GM12891 (cell line): Measurements from ENCODE around the gene PLLP.

Experiments used
- POLR2A ChIP-seq: IDR thresholded peaks from 2 replicates; pipeline ENCODE4 v1.6.1; 2011; ENCODE audit warnings: low read depth, low read length, control low read depth
- POLR2AphosphoS5 ChIP-seq: IDR thresholded peaks from 2 replicates; pipeline ENCODE4 v1.6.1; 2011; ENCODE audit warnings: low read depth, low read length, control low read depth
- POU2F2 ChIP-seq: IDR thresholded peaks from 2 replicates; pipeline ENCODE4 v1.6.1; 2011; ENCODE audit warnings: low read depth, mild to moderate bottlenecking, control low read depth, low read length, moderate library complexity
- SPI1 ChIP-seq: IDR thresholded peaks from 2 replicates; pipeline ENCODE4 v1.6.1; 2011; ENCODE audit warnings: low read depth, low read length, control low read depth
- TAF1 ChIP-seq: IDR thresholded peaks from 2 replicates; pipeline ENCODE4 v1.6.1; 2011; ENCODE audit warnings: low read depth, low read length, control low read depth

GRCh38 chr16:57266531-57267260 lies 17.8 kb downstream of the PLLP start:
- TF ChIP-seq POLR2A = no peak
- TF ChIP-seq POLR2AphosphoS5 = no peak
- no peak for TF ChIP-seq POU2F2
- no peak for TF ChIP-seq TAF1
- TF ChIP-seq SPI1 = no peak
